Measurements from ENCODE around the gene CXCL13. TPM values are rescaled to one million over a fixed set of nuclear protein-coding genes. Genes with fewer than 3 reads are reported as not detected.

Gene CXCL13
- total and polyA plus RNA-seq, 2 of the 13 experiments (the other 11 are each of a cell fraction or from before 2014, with no cell fraction given), result not detected

DNA sequence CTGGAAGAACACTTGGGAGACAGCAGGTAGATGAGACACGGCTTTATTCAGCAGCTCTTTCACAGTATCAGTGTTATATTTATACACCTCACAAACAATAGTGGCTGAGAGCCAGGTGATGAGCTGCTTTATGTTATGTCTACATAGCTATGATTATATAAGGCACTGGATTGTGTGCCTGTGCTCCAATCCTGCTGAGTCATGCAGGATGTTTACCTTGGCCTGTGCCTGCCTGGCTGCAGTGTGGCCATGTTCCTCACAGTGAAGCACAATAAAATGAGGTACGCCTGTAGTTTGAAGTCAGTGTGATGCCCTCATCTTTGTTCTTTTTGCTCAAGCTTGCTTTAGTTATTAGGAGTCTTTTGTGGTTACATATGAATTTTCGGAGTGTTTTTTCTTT is 31.3 kb downstream of the CXCL13 start (continued):
- TF ChIP-seq, protein P1, sequence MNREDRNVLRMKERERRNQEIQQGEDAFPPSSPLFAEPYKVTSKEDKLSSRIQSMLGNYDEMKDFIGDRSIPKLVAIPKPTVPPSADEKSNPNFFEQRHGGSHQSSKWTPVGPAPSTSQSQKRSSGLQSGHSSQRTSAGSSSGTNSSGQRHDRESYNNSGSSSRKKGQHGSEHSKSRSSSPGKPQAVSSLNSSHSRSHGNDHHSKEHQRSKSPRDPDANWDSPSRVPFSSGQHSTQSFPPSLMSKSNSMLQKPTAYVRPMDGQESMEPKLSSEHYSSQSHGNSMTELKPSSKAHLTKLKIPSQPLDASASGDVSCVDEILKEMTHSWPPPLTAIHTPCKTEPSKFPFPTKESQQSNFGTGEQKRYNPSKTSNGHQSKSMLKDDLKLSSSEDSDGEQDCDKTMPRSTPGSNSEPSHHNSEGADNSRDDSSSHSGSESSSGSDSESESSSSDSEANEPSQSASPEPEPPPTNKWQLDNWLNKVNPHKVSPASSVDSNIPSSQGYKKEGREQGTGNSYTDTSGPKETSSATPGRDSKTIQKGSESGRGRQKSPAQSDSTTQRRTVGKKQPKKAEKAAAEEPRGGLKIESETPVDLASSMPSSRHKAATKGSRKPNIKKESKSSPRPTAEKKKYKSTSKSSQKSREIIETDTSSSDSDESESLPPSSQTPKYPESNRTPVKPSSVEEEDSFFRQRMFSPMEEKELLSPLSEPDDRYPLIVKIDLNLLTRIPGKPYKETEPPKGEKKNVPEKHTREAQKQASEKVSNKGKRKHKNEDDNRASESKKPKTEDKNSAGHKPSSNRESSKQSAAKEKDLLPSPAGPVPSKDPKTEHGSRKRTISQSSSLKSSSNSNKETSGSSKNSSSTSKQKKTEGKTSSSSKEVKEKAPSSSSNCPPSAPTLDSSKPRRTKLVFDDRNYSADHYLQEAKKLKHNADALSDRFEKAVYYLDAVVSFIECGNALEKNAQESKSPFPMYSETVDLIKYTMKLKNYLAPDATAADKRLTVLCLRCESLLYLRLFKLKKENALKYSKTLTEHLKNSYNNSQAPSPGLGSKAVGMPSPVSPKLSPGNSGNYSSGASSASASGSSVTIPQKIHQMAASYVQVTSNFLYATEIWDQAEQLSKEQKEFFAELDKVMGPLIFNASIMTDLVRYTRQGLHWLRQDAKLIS (CRISPR knock-in tag; IDR thresholded peaks at IDR 0.05), result no peak
- TF ChIP-seq GABPB1 (CRISPR knock-in tag; IDR thresholded peaks at IDR 0.05) (peak; percentile 79), SOX13 (IDR thresholded peaks at IDR 0.05) (peak; percentile 84), SOX13 (CRISPR knock-in tag; conservative IDR thresholded peaks at IDR 0.05 in 1 of 2, IDR thresholded peaks at IDR 0.05 in 1 of 2) (peak in 1 of 2 experiments; percentile 96; a peak in 2 of 4 replicates), ZNF709 (CRISPR knock-in tag; IDR thresholded peaks at IDR 0.05) (no peak), HMG20A (CRISPR knock-in tag; IDR thresholded peaks at IDR 0.05; ENCODE audit: borderline replicate concordance) (peak; percentile 71; the same call in 1 of the 2 replicates), ZNF460 (CRISPR knock-in tag; IDR thresholded peaks at IDR 0.05; ENCODE audit: borderline replicate concordance) (no peak), POGZ (CRISPR knock-in tag; IDR thresholded peaks at IDR 0.05) (peak; percentile 15; the same call in 1 of the 2 replicates), FLYWCH1 (CRISPR knock-in tag; IDR thresholded peaks at IDR 0.05) (no peak), HDAC6 (IDR thresholded peaks at IDR 0.05; ENCODE audit: low read depth, low read length) (no peak), ZBTB7A (CRISPR knock-in tag; IDR thresholded peaks at IDR 0.05) (no peak), ZFP36 (IDR thresholded peaks at IDR 0.05; ENCODE audit: borderline replicate concordance, low read depth, low read length, partially characterized antibody) (no peak), ZNF235 (CRISPR knock-in tag; IDR thresholded peaks at IDR 0.05; ENCODE audit: borderline replicate concordance) (no peak), ZNF607 (CRISPR knock-in tag; IDR thresholded peaks at IDR 0.05; ENCODE audit: borderline replicate concordance) (no peak), MED13 (CRISPR knock-in tag; IDR thresholded peaks at IDR 0.05) (no peak), NFATC3 (CRISPR knock-in tag; IDR thresholded peaks at IDR 0.05) (no peak), PHF8 (CRISPR knock-in tag; IDR thresholded peaks at IDR 0.05) (no peak), HOXA9 (CRISPR knock-in tag; IDR thresholded peaks at IDR 0.05; ENCODE audit: borderline replicate concordance) (no peak)
- TF ChIP-seq, protein P2, sequence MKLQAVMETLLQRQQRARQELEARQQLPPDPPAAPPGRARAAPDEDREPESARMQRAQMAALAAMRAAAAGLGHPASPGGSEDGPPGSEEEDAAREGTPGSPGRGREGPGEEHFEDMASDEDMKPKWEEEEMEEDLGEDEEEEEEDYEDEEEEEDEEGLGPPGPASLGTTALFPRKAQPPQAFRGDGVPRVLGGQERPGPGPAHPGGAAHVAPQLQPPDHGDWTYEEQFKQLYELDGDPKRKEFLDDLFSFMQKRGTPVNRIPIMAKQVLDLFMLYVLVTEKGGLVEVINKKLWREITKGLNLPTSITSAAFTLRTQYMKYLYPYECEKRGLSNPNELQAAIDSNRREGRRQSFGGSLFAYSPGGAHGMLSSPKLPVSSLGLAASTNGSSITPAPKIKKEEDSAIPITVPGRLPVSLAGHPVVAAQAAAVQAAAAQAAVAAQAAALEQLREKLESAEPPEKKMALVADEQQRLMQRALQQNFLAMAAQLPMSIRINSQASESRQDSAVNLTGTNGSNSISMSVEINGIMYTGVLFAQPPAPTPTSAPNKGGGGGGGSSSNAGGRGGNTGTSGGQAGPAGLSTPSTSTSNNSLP (IDR thresholded peaks at IDR 0.05; ENCODE audit: low read depth, low read length), result no peak
- TF ChIP-seq, protein P3, sequence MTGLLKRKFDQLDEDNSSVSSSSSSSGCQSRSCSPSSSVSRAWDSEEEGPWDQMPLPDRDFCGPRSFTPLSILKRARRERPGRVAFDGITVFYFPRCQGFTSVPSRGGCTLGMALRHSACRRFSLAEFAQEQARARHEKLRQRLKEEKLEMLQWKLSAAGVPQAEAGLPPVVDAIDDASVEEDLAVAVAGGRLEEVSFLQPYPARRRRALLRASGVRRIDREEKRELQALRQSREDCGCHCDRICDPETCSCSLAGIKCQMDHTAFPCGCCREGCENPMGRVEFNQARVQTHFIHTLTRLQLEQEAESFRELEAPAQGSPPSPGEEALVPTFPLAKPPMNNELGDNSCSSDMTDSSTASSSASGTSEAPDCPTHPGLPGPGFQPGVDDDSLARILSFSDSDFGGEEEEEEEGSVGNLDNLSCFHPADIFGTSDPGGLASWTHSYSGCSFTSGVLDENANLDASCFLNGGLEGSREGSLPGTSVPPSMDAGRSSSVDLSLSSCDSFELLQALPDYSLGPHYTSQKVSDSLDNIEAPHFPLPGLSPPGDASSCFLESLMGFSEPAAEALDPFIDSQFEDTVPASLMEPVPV (CRISPR knock-in tag; IDR thresholded peaks at IDR 0.05), result no peak
- TF ChIP-seq, protein P4, sequence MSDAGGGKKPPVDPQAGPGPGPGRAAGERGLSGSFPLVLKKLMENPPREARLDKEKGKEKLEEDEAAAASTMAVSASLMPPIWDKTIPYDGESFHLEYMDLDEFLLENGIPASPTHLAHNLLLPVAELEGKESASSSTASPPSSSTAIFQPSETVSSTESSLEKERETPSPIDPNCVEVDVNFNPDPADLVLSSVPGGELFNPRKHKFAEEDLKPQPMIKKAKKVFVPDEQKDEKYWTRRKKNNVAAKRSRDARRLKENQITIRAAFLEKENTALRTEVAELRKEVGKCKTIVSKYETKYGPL (CRISPR knock-in tag; IDR thresholded peaks at IDR 0.05), result peak; percentile 84; the same call in 1 of the 2 replicates
- TF ChIP-seq, protein P5, sequence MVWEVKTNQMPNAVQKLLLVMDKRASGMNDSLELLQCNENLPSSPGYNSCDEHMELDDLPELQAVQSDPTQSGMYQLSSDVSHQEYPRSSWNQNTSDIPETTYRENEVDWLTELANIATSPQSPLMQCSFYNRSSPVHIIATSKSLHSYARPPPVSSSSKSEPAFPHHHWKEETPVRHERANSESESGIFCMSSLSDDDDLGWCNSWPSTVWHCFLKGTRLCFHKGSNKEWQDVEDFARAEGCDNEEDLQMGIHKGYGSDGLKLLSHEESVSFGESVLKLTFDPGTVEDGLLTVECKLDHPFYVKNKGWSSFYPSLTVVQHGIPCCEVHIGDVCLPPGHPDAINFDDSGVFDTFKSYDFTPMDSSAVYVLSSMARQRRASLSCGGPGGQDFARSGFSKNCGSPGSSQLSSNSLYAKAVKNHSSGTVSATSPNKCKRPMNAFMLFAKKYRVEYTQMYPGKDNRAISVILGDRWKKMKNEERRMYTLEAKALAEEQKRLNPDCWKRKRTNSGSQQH (CRISPR knock-in tag; IDR thresholded peaks at IDR 0.05; ENCODE audit: low read depth), result no peak
